ENCODE results near the gene PDE1C. TPM values are rescaled to one million over a fixed set of nuclear protein-coding genes. Genes with fewer than 3 reads are reported as not detected.

Gene PDE1C
- total and polyA plus RNA-seq, 2 of the 4 experiments (the other 2 are of a cell fraction) = 14.2 to 61.5 TPM

DNA sequence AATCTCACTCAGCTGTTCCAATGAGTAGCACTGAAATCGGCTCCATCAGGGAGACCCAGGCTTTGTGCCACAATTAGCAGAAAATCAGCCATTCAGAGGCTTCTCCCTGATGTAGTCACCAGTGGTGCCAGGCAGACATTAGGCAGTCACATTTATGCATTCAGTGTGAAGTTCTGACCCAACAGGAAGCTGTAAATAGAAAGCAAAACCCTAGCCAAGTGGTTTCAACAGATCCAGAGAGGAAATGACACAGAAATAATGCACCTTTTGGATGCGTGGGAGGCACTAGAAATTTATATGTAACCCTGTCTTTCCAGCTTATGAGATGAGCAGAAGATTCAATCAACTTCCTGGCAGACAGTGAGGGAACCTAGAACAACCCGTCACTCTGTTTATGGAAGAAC lies 186.4 kb downstream of the PDE1C start:
- Histone ChIP-seq H4K20me1 (ENCODE audit: insufficient read depth, low read length) (no peaks in the 10 kb centered on the region), H3K56ac (ENCODE audit: extremely low read depth, insufficient read depth, low read length) (no peak overlapping the region), H2AK9ac (replicated peaks; ENCODE audit: low read depth, low read length, poor library complexity) (no peak overlapping the region), H3K23ac (ENCODE audit: low read depth, low read length) (no peak overlapping the region; the same call in 1 of the 2 replicates), H4K8ac (ENCODE audit: low read depth in 2 of 2, low read length in 2 of 2) (peak overlapping the region in 1 of 2 experiments; percentile 22; a peak in 2 of 4 replicates), H3K27ac (ENCODE audit: insufficient read depth, low read length) (peak overlapping the region; percentile 32), H3K4me3 (ENCODE audit: insufficient read depth, low read depth, low read length) (no peak overlapping the region), H2BK120ac (ENCODE audit: low read depth, low read length) (peak overlapping the region; percentile 70), H3K18ac (ENCODE audit: low read depth, low read length) (peak overlapping the region; percentile 31; the same call in 1 of the 2 replicates), H3K9me3 (ENCODE audit: control insufficient read depth, insufficient read depth, low read length) (no peaks in the 10 kb centered on the region), H3K79me1 (ENCODE audit: low read depth in 1 of 2, low read length in 2 of 2) (peaks cover 0 to 4% of the 10 kb centered on the region in 2 experiments; a peak in 2 of 4 replicates), H2AFZ (replicated peaks; ENCODE audit: low read length, poor library complexity) (peak overlapping the region; percentile 39), H3K27me3 (ENCODE audit: control insufficient read depth, insufficient read depth, low read length) (no peaks in the 10 kb centered on the region), H3K4ac (ENCODE audit: low read depth, low read length) (peak overlapping the region; percentile 64), H3K14ac (replicated peaks; ENCODE audit: low read depth, low read length) (peak overlapping the region; percentile 13; the same call in 1 of the 2 replicates), H2AK5ac (ENCODE audit: low read depth, low read length) (0 out of 2 replicates have a peak overlapping the region, but pooled peaks have one; percentile 36), H3K36me3 (ENCODE audit: control insufficient read depth, insufficient read depth, low read length) (peaks cover 4% of the 10 kb centered on the region; the same call in 1 of the 2 replicates), H3K4me2 (ENCODE audit: low read depth, low read length) (peak overlapping the region; percentile 41; the same call in 1 of the 2 replicates), H3K9ac (ENCODE audit: low read depth, low read length) (no peak overlapping the region), H2BK5ac (ENCODE audit: low read depth, low read length, poor library complexity, severe bottlenecking) (peak overlapping the region; percentile 15), H3K9me1 (ENCODE audit: insufficient read depth, low read length) (no peaks in the 10 kb centered on the region), H4K91ac (ENCODE audit: insufficient read depth, low read depth, low read length) (no peak overlapping the region), H4K5ac (ENCODE audit: low read depth, low read length) (peak overlapping the region; percentile 70; the same call in 1 of the 2 replicates), H3K4me1 (ENCODE audit: control insufficient read depth, insufficient read depth, low read length) (peaks cover 6% of the 10 kb centered on the region; the same call in 1 of the 2 replicates), H2BK20ac (ENCODE audit: low read depth, low read length) (peak overlapping the region; percentile 8; the same call in 1 of the 2 replicates), H2BK15ac (ENCODE audit: low read depth, low read length) (no peak overlapping the region; the same call in 2 of the 3 replicates)
- dilution Hi-C loops (cut with HindIII; ENCODE audit: low sequenced_read_pairs, unreplicated experiment) (no loop called here), in situ Hi-C loops (cut with MboI; ENCODE audit: low sequenced_read_pairs) (no loop called here), intact Hi-C loops (cut with micrococcal nuclease) (no loop called here)
- peak; percentile 64 for DNase-seq
- peak; percentile 44 for ATAC-seq (ENCODE audit: low read depth)
- CTCF ChIA-PET = no interaction called here
- TF ChIP-seq, protein P1, sequence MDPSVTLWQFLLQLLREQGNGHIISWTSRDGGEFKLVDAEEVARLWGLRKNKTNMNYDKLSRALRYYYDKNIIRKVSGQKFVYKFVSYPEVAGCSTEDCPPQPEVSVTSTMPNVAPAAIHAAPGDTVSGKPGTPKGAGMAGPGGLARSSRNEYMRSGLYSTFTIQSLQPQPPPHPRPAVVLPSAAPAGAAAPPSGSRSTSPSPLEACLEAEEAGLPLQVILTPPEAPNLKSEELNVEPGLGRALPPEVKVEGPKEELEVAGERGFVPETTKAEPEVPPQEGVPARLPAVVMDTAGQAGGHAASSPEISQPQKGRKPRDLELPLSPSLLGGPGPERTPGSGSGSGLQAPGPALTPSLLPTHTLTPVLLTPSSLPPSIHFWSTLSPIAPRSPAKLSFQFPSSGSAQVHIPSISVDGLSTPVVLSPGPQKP (IDR thresholded peaks at IDR 0.05; ENCODE audit: borderline replicate concordance, low read depth, low read length) = no peak
- peak; percentile 60 for TF ChIP-seq RFX5 (IDR thresholded peaks at IDR 0.05; ENCODE audit: low read depth, low read length)
- POLR2A ChIA-PET (ENCODE audit: unreplicated experiment) = no interaction called here
- no TSS peak for BruUV-seq (replicated peaks)
- 14% methylated on average over 1 of the region's 3 CpGs; no CpG with 5 or more reads in 1 of the 2 experiments for WGBS, 2 experiments (ENCODE audit: extremely low coverage in 2 of 2, insufficient read length in 1 of 2)

Measured in IMR-90 (cell line).